ENCODE results near the gene CBFA2T3.

DNA sequence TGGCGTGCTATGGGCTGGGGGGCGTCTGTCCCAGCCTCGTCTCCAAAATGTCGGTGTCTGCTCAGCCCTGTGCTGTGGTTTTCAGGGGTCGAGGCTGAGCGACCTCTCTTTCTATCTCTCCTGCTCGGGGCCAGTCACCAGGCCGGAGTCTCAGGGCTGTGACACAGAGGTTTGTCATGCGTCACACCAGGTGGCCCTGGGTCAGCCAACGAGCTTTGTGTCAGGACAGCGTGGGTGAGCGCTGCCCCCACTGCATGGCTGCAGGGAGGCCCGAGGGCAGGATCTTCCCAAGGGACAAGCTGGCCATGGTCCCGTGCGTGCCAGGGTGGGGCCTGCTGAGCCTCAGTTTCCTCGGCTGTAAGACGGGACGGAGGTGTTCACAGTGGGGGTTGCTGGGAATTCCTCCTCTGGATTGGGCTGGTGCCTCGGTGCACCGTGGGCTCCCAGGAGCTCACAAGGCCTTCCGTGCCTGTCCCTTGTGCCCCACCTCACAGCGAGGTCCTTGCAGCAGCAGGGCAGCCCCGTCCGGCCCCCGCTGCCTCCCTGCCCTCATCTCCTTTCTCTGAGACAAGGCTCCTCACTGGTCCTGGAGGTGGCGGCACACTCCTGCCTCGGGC lies 50.5 kb downstream of the CBFA2T3 start:
- TF ChIP-seq SIN3A (IDR thresholded peaks at IDR 0.05; ENCODE audit: borderline replicate concordance, insufficient read depth, low read length) (no peak), POLR2AphosphoS5 (IDR thresholded peaks at IDR 0.05; ENCODE audit: low read depth, low read length) (no peak), TAF1 (IDR thresholded peaks at IDR 0.05; ENCODE audit: borderline replicate concordance, insufficient read depth, low read length) (no peak), FOXP2 (optimal IDR thresholded peaks at IDR 0.05; ENCODE audit: borderline replicate concordance, extremely low read depth, extremely low read length, insufficient read depth) (no peak)
- TF ChIP-seq, protein P1, sequence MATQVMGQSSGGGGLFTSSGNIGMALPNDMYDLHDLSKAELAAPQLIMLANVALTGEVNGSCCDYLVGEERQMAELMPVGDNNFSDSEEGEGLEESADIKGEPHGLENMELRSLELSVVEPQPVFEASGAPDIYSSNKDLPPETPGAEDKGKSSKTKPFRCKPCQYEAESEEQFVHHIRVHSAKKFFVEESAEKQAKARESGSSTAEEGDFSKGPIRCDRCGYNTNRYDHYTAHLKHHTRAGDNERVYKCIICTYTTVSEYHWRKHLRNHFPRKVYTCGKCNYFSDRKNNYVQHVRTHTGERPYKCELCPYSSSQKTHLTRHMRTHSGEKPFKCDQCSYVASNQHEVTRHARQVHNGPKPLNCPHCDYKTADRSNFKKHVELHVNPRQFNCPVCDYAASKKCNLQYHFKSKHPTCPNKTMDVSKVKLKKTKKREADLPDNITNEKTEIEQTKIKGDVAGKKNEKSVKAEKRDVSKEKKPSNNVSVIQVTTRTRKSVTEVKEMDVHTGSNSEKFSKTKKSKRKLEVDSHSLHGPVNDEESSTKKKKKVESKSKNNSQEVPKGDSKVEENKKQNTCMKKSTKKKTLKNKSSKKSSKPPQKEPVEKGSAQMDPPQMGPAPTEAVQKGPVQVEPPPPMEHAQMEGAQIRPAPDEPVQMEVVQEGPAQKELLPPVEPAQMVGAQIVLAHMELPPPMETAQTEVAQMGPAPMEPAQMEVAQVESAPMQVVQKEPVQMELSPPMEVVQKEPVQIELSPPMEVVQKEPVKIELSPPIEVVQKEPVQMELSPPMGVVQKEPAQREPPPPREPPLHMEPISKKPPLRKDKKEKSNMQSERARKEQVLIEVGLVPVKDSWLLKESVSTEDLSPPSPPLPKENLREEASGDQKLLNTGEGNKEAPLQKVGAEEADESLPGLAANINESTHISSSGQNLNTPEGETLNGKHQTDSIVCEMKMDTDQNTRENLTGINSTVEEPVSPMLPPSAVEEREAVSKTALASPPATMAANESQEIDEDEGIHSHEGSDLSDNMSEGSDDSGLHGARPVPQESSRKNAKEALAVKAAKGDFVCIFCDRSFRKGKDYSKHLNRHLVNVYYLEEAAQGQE (IDR thresholded peaks at IDR 0.05; ENCODE audit: insufficient read depth in 1 of 2, low read depth in 2 of 2, low read length in 2 of 2) = no peak
